ENCODE results near the gene PPP1R8.

GRCh38 chr1:27862671-27863537 is 32.3 kb downstream of the PPP1R8 start:
- no peak for TF ChIP-seq CTCF (IDR thresholded peaks at IDR 0.05)
- no peak for TF ChIP-seq POLR2A (IDR thresholded peaks at IDR 0.05)
- no peak for TF ChIP-seq POLR2AphosphoS5 (IDR thresholded peaks at IDR 0.05; ENCODE audit: insufficient read depth in 1 of 2, low read depth in 1 of 2)
